Measurements from ENCODE around the gene NTN1. TPM values are rescaled to one million over a fixed set of nuclear protein-coding genes. Genes with fewer than 3 reads are reported as not detected.

Gene NTN1
- total and polyA plus RNA-seq, 4 donors = 18.7 to 137 (median 60.1) TPM

DNA sequence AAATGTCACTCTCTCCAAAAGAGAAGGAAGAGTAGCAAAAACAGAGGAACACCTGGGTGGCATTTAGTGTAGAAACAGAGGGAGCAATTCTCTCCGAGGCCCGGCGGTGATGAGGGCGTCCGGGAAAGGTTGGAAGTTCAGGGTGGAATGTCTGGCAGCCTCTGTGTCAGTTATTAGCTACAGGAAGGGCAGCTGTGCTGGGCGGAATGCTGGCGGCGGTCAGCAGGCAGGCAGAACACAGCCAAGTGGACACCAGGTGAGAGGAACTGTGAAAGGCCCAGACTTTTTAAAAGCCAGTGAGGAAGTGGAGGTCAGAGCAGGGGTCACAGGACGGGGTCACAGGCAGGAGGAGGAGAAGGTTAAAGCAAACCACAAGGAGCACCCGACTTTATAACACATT is 238.1 kb downstream of the NTN1 start:
- DNase-seq (ENCODE audit: low read depth in 4 of 6, low spot score in 6 of 6) = no peak
- Histone ChIP-seq H3K27me3 (ENCODE audit: control insufficient read depth, insufficient read depth, low read length) (no peaks in the 10 kb centered on the region), H3K9me3 (ENCODE audit: control insufficient read depth, insufficient read depth, low read length) (no peaks in the 10 kb centered on the region), H3K4me3 (ENCODE audit: low read depth, low read length) (no peak overlapping the region), H3K4me1 (ENCODE audit: control insufficient read depth, insufficient read depth, low read length) (peaks cover 36% of the 10 kb centered on the region), H3K27ac (ENCODE audit: low read depth, low read length) (no peak overlapping the region), H3K36me3 (ENCODE audit: control insufficient read depth, insufficient read depth, low read length) (no peaks in the 10 kb centered on the region)
- 45% methylated on average over 8 of the region's 10 CpGs for WGBS (ENCODE audit: insufficient coverage)

- 72% methylated on average over 19 of the region's 24 CpGs for WGBS (ENCODE audit: insufficient coverage)
Observed at GRCh38 chr17:9261081-9262012, 240.0 kb downstream of the NTN1 start.

DNA sequence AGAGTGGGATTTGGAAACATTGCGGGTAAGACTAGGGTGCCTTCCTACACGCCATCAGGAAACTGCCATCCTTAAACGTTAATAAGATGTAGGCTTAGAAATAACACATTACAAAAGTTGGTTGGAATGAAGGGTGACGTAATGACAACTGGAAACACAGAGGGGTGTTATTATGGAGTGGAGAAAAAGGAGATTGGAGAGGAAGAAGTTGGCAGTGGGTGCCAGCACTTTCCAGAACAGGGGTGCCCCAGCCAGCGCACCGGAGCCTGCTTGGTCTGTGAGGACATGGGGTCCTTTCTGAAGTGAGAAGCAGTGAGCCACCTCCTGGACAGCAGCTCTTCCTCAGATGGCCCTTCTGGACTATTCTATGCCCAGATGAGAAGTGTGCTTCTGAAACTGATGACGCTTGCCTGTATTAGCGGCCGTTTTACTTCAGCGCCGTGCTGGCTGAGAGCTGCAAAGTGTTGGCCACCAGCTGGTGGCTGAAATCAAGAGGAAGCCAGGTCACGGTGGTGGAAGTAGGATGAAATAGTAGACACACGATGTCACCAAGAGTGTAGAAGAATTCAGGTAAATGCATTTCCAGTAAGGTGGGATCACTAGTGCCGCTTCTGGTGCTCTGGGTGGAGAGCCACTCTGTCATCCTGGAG is 244.8 kb downstream of the NTN1 start:
- H3K4me1 ChIP-seq (ENCODE audit: control insufficient read depth, insufficient read depth, low read length) = peaks cover 5% of the 10 kb centered on the region
- no peak for DNase-seq (ENCODE audit: low read depth in 4 of 6, low spot score in 6 of 6)
- H3K27me3 ChIP-seq (ENCODE audit: control insufficient read depth, insufficient read depth, low read length) = no peaks in the 10 kb centered on the region
- no peaks in the 10 kb centered on the region for H3K9me3 ChIP-seq (ENCODE audit: control insufficient read depth, insufficient read depth, low read length)
- H3K4me3 ChIP-seq (ENCODE audit: low read depth, low read length) = no peak overlapping the region
- no peaks in the 10 kb centered on the region for H3K36me3 ChIP-seq (ENCODE audit: control insufficient read depth, insufficient read depth, low read length)
- H3K27ac ChIP-seq (ENCODE audit: low read depth, low read length) = no peak overlapping the region
- 94% methylated on average over 10 of the region's 14 CpGs for WGBS (ENCODE audit: insufficient coverage)

More at GRCh38 chr17:9261081-9262012, 240.0 kb downstream of the NTN1 start:
- no peaks in the 10 kb centered on the region for H3K27me3 ChIP-seq (ENCODE audit: control insufficient read depth, insufficient read depth, low read length)
- DNase-seq (ENCODE audit: low read depth in 4 of 6, low spot score in 6 of 6) = peak in 1 of 6 donors; percentile 69
- H3K27ac ChIP-seq (ENCODE audit: low read depth, low read length) = no peak overlapping the region
- no peak overlapping the region for H3K4me3 ChIP-seq (ENCODE audit: low read depth, low read length)
- H3K9me3 ChIP-seq (ENCODE audit: control insufficient read depth, insufficient read depth, low read length) = no peaks in the 10 kb centered on the region
- H3K36me3 ChIP-seq (ENCODE audit: control insufficient read depth, insufficient read depth, low read length) = no peaks in the 10 kb centered on the region
- peaks cover 35% of the 10 kb centered on the region for H3K4me1 ChIP-seq (ENCODE audit: control insufficient read depth, insufficient read depth, low read length)

DNA sequence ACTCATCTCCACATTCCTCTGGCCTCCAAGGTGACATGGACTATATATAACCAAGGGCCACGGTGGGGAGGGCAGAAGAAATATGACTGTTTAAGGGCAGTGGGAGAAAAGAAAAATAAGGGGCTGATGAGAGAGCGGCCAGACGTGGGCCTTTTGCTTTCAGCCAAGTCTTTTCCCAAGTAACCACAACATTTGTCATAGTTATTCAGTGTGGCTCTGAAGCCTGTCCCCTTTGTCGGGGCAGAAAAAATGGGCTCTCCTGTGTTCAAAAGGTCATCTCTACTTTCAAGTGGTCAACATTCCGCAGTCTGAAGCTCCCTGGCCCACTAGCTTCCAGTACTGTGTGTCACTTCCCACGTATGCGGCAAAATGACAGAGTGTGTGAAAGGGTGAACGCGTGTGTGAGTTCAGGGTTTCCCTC is 245.4 kb downstream of the NTN1 start:
- Histone ChIP-seq H3K9me3 (ENCODE audit: control insufficient read depth, insufficient read depth, low read length) (no peaks in the 10 kb centered on the region), H3K4me1 (ENCODE audit: control insufficient read depth, insufficient read depth, low read length) (peaks cover 8% of the 10 kb centered on the region), H3K36me3 (ENCODE audit: control insufficient read depth, insufficient read depth, low read length) (no peaks in the 10 kb centered on the region), H3K4me3 (ENCODE audit: low read depth, low read length) (no peak overlapping the region), H3K27ac (ENCODE audit: low read depth, low read length) (no peak overlapping the region), H3K27me3 (ENCODE audit: control insufficient read depth, insufficient read depth, low read length) (no peaks in the 10 kb centered on the region)
- DNase-seq (ENCODE audit: low read depth in 4 of 6, low spot score in 6 of 6) = no peak
- 63% methylated on average over 7 of the region's 9 CpGs for WGBS (ENCODE audit: insufficient coverage)

DNA sequence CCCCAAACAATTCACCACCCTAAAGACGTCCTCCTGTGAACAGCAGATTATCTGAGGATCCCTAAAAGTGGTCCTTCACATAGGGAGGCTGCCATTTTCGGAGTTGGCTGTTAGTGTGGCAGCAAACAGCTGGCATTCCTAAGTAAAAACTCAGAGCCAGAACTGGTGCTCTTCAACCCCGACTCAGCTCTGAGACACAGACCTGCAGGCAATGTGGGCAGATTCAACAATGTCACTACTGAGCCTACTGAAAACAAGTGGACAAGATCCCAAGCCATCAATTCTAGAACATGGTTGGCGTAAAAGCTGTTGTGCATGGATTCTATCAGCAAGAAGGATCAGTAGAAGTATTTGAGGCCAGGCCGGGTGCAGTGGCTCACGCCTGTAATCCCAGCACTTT is 247.2 kb downstream of the NTN1 start:
- no peak overlapping the region for H3K4me3 ChIP-seq (ENCODE audit: low read depth, low read length)
- no peaks in the 10 kb centered on the region for H3K36me3 ChIP-seq (ENCODE audit: control insufficient read depth, insufficient read depth, low read length)
- H3K4me1 ChIP-seq (ENCODE audit: control insufficient read depth, insufficient read depth, low read length) = peaks cover 26% of the 10 kb centered on the region
- no peak overlapping the region for H3K27ac ChIP-seq (ENCODE audit: low read depth, low read length)
- H3K27me3 ChIP-seq (ENCODE audit: control insufficient read depth, insufficient read depth, low read length) = no peaks in the 10 kb centered on the region
- no peak for DNase-seq (ENCODE audit: low read depth in 4 of 6, low spot score in 6 of 6)
- no peaks in the 10 kb centered on the region for H3K9me3 ChIP-seq (ENCODE audit: control insufficient read depth, insufficient read depth, low read length)
- 96% methylated on average over 5 of the region's 6 CpGs for WGBS (ENCODE audit: insufficient coverage)

DNA sequence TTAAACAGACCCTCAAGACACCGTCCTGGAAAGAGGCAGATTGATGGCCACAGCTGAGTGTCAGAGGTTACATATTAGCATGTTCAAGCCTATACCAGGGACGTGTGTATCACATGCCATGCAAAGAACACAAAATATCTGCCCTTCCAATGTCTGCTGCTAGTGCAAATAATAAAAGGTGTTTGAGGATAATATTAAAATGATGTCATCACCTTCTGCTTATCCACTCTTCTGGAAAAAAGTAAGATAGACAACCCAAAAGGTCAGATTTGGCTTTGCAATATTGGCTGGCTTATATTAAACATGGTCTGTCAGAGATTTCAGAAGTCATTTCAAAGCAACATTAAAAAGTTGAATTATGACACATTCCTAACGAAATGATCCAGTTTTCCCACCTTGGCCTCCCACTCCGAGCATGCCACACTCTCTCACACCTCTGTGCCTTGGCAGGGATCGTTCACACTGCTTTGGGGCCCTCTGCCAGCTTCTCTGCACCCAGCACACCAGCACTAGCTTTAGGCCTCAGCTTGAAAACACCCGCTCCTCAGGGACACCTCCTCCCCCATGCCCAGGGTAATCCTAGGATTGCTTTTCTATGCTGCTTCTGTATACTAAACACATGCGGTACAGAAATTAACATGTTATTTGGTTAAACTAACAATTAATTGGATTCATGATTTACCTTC is 248.2 kb downstream of the NTN1 start:
- Histone ChIP-seq H3K4me3 (ENCODE audit: low read depth, low read length) (no peak overlapping the region), H3K9me3 (ENCODE audit: control insufficient read depth, insufficient read depth, low read length) (no peaks in the 10 kb centered on the region), H3K27me3 (ENCODE audit: control insufficient read depth, insufficient read depth, low read length) (no peaks in the 10 kb centered on the region), H3K27ac (ENCODE audit: low read depth, low read length) (no peak overlapping the region), H3K4me1 (ENCODE audit: control insufficient read depth, insufficient read depth, low read length) (peaks cover 29% of the 10 kb centered on the region), H3K36me3 (ENCODE audit: control insufficient read depth, insufficient read depth, low read length) (no peaks in the 10 kb centered on the region)
- WGBS (ENCODE audit: insufficient coverage) = 76% methylated on average over 3 of the region's 7 CpGs
- DNase-seq (ENCODE audit: low read depth in 4 of 6, low spot score in 6 of 6) = peak in 1 of 6 donors; percentile 64

- Histone ChIP-seq H3K4me3 (ENCODE audit: low read depth, low read length) (no peak overlapping the region), H3K4me1 (ENCODE audit: control insufficient read depth, insufficient read depth, low read length) (peaks cover 29% of the 10 kb centered on the region), H3K9me3 (ENCODE audit: control insufficient read depth, insufficient read depth, low read length) (no peaks in the 10 kb centered on the region), H3K36me3 (ENCODE audit: control insufficient read depth, insufficient read depth, low read length) (no peaks in the 10 kb centered on the region), H3K27me3 (ENCODE audit: control insufficient read depth, insufficient read depth, low read length) (no peaks in the 10 kb centered on the region), H3K27ac (ENCODE audit: low read depth, low read length) (no peak overlapping the region)
- 92% methylated on average over 9 of the region's 9 CpGs for WGBS (ENCODE audit: insufficient coverage)
- DNase-seq (ENCODE audit: low read depth in 4 of 6, low spot score in 6 of 6) = no peak
Observed at GRCh38 chr17:9270921-9271320, 249.6 kb downstream of the NTN1 start.

- Histone ChIP-seq H3K4me3 (ENCODE audit: low read depth, low read length) (no peak overlapping the region), H3K36me3 (ENCODE audit: control insufficient read depth, insufficient read depth, low read length) (no peaks in the 10 kb centered on the region), H3K4me1 (ENCODE audit: control insufficient read depth, insufficient read depth, low read length) (peaks cover 24% of the 10 kb centered on the region), H3K9me3 (ENCODE audit: control insufficient read depth, insufficient read depth, low read length) (no peaks in the 10 kb centered on the region), H3K27me3 (ENCODE audit: control insufficient read depth, insufficient read depth, low read length) (no peaks in the 10 kb centered on the region), H3K27ac (ENCODE audit: low read depth, low read length) (peak overlapping the region; percentile 57)
- 35% methylated on average over 5 of the region's 8 CpGs for WGBS (ENCODE audit: insufficient coverage)
- peak in 3 of 6 donors; percentile 46 to 80 (median 75) for DNase-seq (ENCODE audit: low read depth in 4 of 6, low spot score in 6 of 6)
Observed at GRCh38 chr17:9271989-9272388, 250.7 kb downstream of the NTN1 start.

DNA sequence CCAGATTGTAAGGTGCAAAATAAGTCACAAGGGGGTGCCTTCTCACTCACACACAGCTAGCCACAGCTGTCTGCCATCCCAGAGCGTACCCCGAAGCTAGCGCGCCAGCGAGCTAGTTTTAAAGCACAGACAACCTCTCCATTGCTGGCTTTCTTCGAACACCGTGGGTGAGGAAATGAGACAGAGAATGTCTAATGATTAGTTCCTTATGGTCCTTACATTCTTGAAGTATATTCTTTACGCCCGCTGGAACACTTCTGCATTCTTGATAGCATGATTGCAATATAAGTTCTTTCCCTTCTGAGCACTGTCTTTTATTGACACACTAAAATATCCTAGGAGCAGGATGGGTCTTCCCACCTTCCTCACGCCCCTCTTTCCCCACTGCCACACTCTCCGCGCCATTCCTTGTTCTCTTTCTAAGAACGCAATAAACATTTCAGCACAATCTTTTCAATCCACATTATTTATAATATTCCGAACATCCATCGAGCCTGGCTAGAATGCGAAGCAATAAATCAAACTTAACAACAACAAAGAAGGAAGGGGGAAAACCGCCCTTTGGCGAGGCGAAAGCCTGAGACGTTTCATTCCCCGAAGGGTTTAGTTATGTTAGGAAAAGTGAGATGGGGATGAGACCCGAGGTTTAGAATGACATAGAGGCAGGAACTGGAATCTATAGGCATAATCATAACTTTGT is 251.3 kb downstream of the NTN1 start:
- H3K4me3 ChIP-seq (ENCODE audit: low read depth, low read length) = no peak overlapping the region
- WGBS (ENCODE audit: insufficient coverage) = 84% methylated on average over 6 of the region's 22 CpGs

More for the DNA sequence above, 251.3 kb downstream of the NTN1 start:
- H3K27ac ChIP-seq (ENCODE audit: low read depth, low read length) = peak overlapping the region; percentile 57
- H3K4me1 ChIP-seq (ENCODE audit: control insufficient read depth, insufficient read depth, low read length) = peaks cover 24% of the 10 kb centered on the region
- H3K9me3 ChIP-seq (ENCODE audit: control insufficient read depth, insufficient read depth, low read length) = no peaks in the 10 kb centered on the region
- H3K27me3 ChIP-seq (ENCODE audit: control insufficient read depth, insufficient read depth, low read length) = no peaks in the 10 kb centered on the region
- no peaks in the 10 kb centered on the region for H3K36me3 ChIP-seq (ENCODE audit: control insufficient read depth, insufficient read depth, low read length)
- no peak for DNase-seq (ENCODE audit: low read depth in 4 of 6, low spot score in 6 of 6)
